ENCODE measurements around the gene FHIT. TPM values are rescaled to one million over a fixed set of nuclear protein-coding genes. Genes with fewer than 3 reads are reported as not detected.
"Not testable (repeated sequence)": the region's sequence is repeated elsewhere in the genome, so short reads cannot be mapped to it uniquely, and the experiment has no call there.

The FHIT gene
- total and polyA plus RNA-seq, 2 of the 4 experiments (the other 2 are of a cell fraction), result 0.07 TPM; not detected in 1

- H2BK5ac ChIP-seq (ENCODE audit: low read depth, low read length, poor library complexity, severe bottlenecking), result not testable (repeated sequence)
Measured at GRCh38 chr3:60539394-60539793, 711.9 kb downstream of the FHIT start.

More at GRCh38 chr3:60539394-60539793, 711.9 kb downstream of the FHIT start:
- H2AK9ac ChIP-seq (replicated peaks; ENCODE audit: low read depth, low read length, poor library complexity); BruUV-seq (replicated peaks); H3K9me1 ChIP-seq (ENCODE audit: insufficient read depth, low read length); H3K9ac ChIP-seq (ENCODE audit: low read depth, low read length); H3K4me3 ChIP-seq (ENCODE audit: insufficient read depth, low read depth, low read length); DNase-seq; POLR2A ChIA-PET (ENCODE audit: unreplicated experiment); H4K20me1 ChIP-seq (ENCODE audit: insufficient read depth, low read length); H3K36me3 ChIP-seq (ENCODE audit: control insufficient read depth, insufficient read depth, low read length); CTCF ChIA-PET; H2AFZ ChIP-seq (replicated peaks; ENCODE audit: low read length, poor library complexity); H4K5ac ChIP-seq (ENCODE audit: low read depth, low read length); H3K23ac ChIP-seq (ENCODE audit: low read depth, low read length); dilution Hi-C loops (cut with HindIII; ENCODE audit: low sequenced_read_pairs, unreplicated experiment); H3K4ac ChIP-seq (ENCODE audit: low read depth, low read length); in situ Hi-C loops (cut with MboI; ENCODE audit: low sequenced_read_pairs); H3K18ac ChIP-seq (ENCODE audit: low read depth, low read length); H3K27me3 ChIP-seq (ENCODE audit: control insufficient read depth, insufficient read depth, low read length); H2BK20ac ChIP-seq (ENCODE audit: low read depth, low read length); H4K91ac ChIP-seq (ENCODE audit: insufficient read depth, low read depth, low read length); H3K79me1 ChIP-seq (ENCODE audit: low read depth in 1 of 2, low read length in 2 of 2); H3K9me3 ChIP-seq (ENCODE audit: control insufficient read depth, insufficient read depth, low read length); H3K27ac ChIP-seq (ENCODE audit: insufficient read depth, low read length); H2BK15ac ChIP-seq (ENCODE audit: low read depth, low read length); H2AK5ac ChIP-seq (ENCODE audit: low read depth, low read length); H2BK120ac ChIP-seq (ENCODE audit: low read depth, low read length); H3K56ac ChIP-seq (ENCODE audit: extremely low read depth, insufficient read depth, low read length); intact Hi-C loops (cut with micrococcal nuclease); H3K4me1 ChIP-seq (ENCODE audit: control insufficient read depth, insufficient read depth, low read length); H4K8ac ChIP-seq (ENCODE audit: low read depth in 2 of 2, low read length in 2 of 2); H3K14ac ChIP-seq (replicated peaks; ENCODE audit: low read depth, low read length); H3K4me2 ChIP-seq (ENCODE audit: low read depth, low read length); ATAC-seq (ENCODE audit: low read depth): not testable (repeated sequence)
- no CpG with 5 or more reads among the region's 2 CpGs for WGBS, 2 experiments (ENCODE audit: extremely low coverage in 2 of 2, insufficient read length in 1 of 2)
